K562 (cell line): ENCODE data around the gene UBA3. TPM values are rescaled to one million over a fixed set of nuclear protein-coding genes. Genes with fewer than 3 reads are reported as not detected.

Experiments used
- CREM ChIP-seq: IDR thresholded peaks from 2 replicates; pipeline ENCODE4 v1.6.1; 2014; ENCODE audit warnings: antibody characterized with exemption, low read depth
- EWSR1 ChIP-seq: fragments of 450-650 bp; IDR thresholded peaks from 2 replicates; pipeline ENCODE4 v1.6.1; 2018; ENCODE audit warnings: borderline replicate concordance, mild to moderate bottlenecking, low read depth, moderate library complexity; ENCODE audit not compliant: partially characterized antibody
- EZH2 ChIP-seq: IDR thresholded peaks from 2 replicates; pipeline ENCODE4 v1.6.1; 2012; ENCODE audit warnings: low read depth, mild to moderate bottlenecking, inconsistent platforms, low read length, borderline replicate concordance
- KLF1 ChIP-seq: fragments of 450-650 bp; IDR thresholded peaks from 2 replicates; pipeline ENCODE4 v1.6.1; 2016; ENCODE audit warnings: missing genetic modification characterization, missing compliant biosample characterization
- MBD2 ChIP-seq: sonication (generic); IDR thresholded peaks from 2 replicates; pipeline ENCODE4 v1.6.1; 2016; ENCODE audit warnings: low read depth, borderline replicate concordance
- POLR2G ChIP-seq: fragments of 200-400 bp; formaldehyde crosslinking; IDR thresholded peaks from 2 replicates; pipeline ENCODE4 v1.6.1; 2017; ENCODE audit warnings: low read depth, mild to moderate bottlenecking, antibody characterized with exemption, low read length, moderate library complexity
- PTTG1 ChIP-seq: fragments of 450-650 bp; IDR thresholded peaks from 2 replicates; pipeline ENCODE4 v1.6.1; 2016; ENCODE audit warnings: low read depth, mild to moderate bottlenecking, missing genetic modification characterization, missing compliant biosample characterization
- ZNF407 ChIP-seq: fragments of 450-650 bp; IDR thresholded peaks from 2 replicates; pipeline ENCODE4 v1.6.1; 2016; ENCODE audit warnings: low read depth
- ZNF584 ChIP-seq: fragments of 200-800 bp; sonication (Bioruptor generic); IDR thresholded peaks from 2 replicates; pipeline ENCODE4 v1.6.1; 2016; ENCODE audit warnings: low read depth, mild to moderate bottlenecking, missing genetic modification characterization, missing compliant biosample characterization
- polyA plus RNA-seq, 8 experiments: library from polyadenylated mRNA; depleted of rRNA in 4 of 8; stranded (reverse) in 5 of 8; unstranded in 3 of 8; fragments of >200 nt; fragmentation: Nextera tagmentation in 2 of 8; fragmentation: Illumina TruSeq in 1 of 8; extraction: Ambion mirVana in 2 of 8; extraction: Trizol in 1 of 8; gene quantifications; 2 replicates each; pipeline versions ENCODE4 v1.2.1 to v1.2.3, GENCODE V29; 2011 to 2014; ENCODE audit warnings: inconsistent platforms in 1 of 8, missing spikeins in 1 of 8
- total RNA-seq, 7 experiments: library from RNA; depleted of rRNA in 6 of 7; stranded (reverse); fragments of >200 nt in 6 of 7; fragmentation: Illumina TruSeq in 2 of 7; extraction: Trizol in 2 of 7; gene quantifications; 2 replicates each; pipeline versions ENCODE4 v1.2.1 to v1.2.3, GENCODE V29; 2011 to 2021; ENCODE audit warnings: low replicate concordance in 1 of 7

The UBA3 gene
- total and polyA plus RNA-seq, 9 of the 15 experiments (the other 6 are each of a cell fraction or from before 2014, with no cell fraction given): 23.2 to 80.0 (median 38.6) TPM

GRCh38 chr3:69058180-69058946 is 21.8 kb downstream of the UBA3 start (continued):
- no peak for TF ChIP-seq ZNF407
- TF ChIP-seq EWSR1: no peak
- TF ChIP-seq PTTG1 (tag): no peak
- TF ChIP-seq POLR2G: no peak
- no peak for TF ChIP-seq KLF1 (tag)
- TF ChIP-seq EZH2: no peak
- no peak for TF ChIP-seq CREM
- no peak for TF ChIP-seq MBD2
- TF ChIP-seq ZNF584 (CRISPR knock-in tag): no peak
